ENCODE results near the gene SLC23A2. TPM values are rescaled to one million over a fixed set of nuclear protein-coding genes. Genes with fewer than 3 reads are reported as not detected.

SLC23A2 gene
- total RNA-seq, 4 donors from 2014 or later = 5.0 to 11.6 (median 7.9) TPM

- in situ Hi-C loops (cut with MboI; ENCODE audit: low pct_ligation_motif_present in 1 of 4, low pct_unique_long_range_greater_than_20kb in 1 of 4, low sequenced_read_pairs in 3 of 4) = no loop called here
- Histone ChIP-seq H3K27me3 (no peaks in the 10 kb centered on the region), H3K4me1 (peaks cover 0 to 39% (median 6%) of the 10 kb centered on the region in 4 donors), H3K9me3 (no peaks in the 10 kb centered on the region), H3K4me3 (no peak overlapping the region), H3K36me3 (no peaks in the 10 kb centered on the region), H3K27ac (peak overlapping the region; percentile 75 to 85 (median 82))
- intact Hi-C loops (cut with DNase I; ENCODE audit: low total_unique reads) = no loop called here
- DNase-seq = no peak
- TF ChIP-seq EP300 (IDR thresholded peaks at IDR 0.05; ENCODE audit: low read depth) = no peak
- no peak for TF ChIP-seq POLR2AphosphoS5 (IDR thresholded peaks at IDR 0.05)
- TF ChIP-seq CTCF (IDR thresholded peaks at IDR 0.05) = no peak
- no peak for TF ChIP-seq POLR2A (IDR thresholded peaks at IDR 0.05)
- 86 to 87% methylated on average over 2 to 4 of the region's 4 CpGs for WGBS, 2 donors (ENCODE audit: low coverage in 1 of 2)
Measured at GRCh38 chr20:4811257-4811656, 190.1 kb downstream of the SLC23A2 start.

GRCh38 chr20:4810426-4811019 lies 190.8 kb downstream of the SLC23A2 start:
- Histone ChIP-seq H3K4me1 (peaks cover 0 to 39% (median 6%) of the 10 kb centered on the region in 4 donors), H3K27me3 (no peaks in the 10 kb centered on the region), H3K4me3 (no peak overlapping the region), H3K9me3 (no peaks in the 10 kb centered on the region), H3K36me3 (no peaks in the 10 kb centered on the region), H3K27ac (peak overlapping the region; percentile 18 to 85 (median 82))
- in situ Hi-C loops (cut with MboI; ENCODE audit: low pct_ligation_motif_present in 1 of 4, low pct_unique_long_range_greater_than_20kb in 1 of 4, low sequenced_read_pairs in 3 of 4) = no loop called here
- 83% methylated on average over 8 of the region's 8 CpGs; no CpG with 5 or more reads in 1 of the 2 donors for WGBS, 2 donors (ENCODE audit: low coverage in 1 of 2)
- intact Hi-C loops (cut with DNase I; ENCODE audit: low total_unique reads) = no loop called here
- no peak for DNase-seq
- no peak for TF ChIP-seq POLR2AphosphoS5 (IDR thresholded peaks at IDR 0.05)
- no peak for TF ChIP-seq CTCF (IDR thresholded peaks at IDR 0.05)
- TF ChIP-seq POLR2A (IDR thresholded peaks at IDR 0.05) = no peak
- no peak for TF ChIP-seq EP300 (IDR thresholded peaks at IDR 0.05; ENCODE audit: low read depth)

- Histone ChIP-seq H3K27ac (peak overlapping the region in 2 of 4 donors; percentile 18 to 83), H3K36me3 (no peaks in the 10 kb centered on the region), H3K27me3 (no peaks in the 10 kb centered on the region), H3K9me3 (no peaks in the 10 kb centered on the region), H3K4me1 (peaks cover 0 to 39% (median 6%) of the 10 kb centered on the region in 4 donors), H3K4me3 (no peak overlapping the region)
- no peak for TF ChIP-seq POLR2A (IDR thresholded peaks at IDR 0.05)
- no peak for TF ChIP-seq POLR2AphosphoS5 (IDR thresholded peaks at IDR 0.05)
- TF ChIP-seq CTCF (IDR thresholded peaks at IDR 0.05) = no peak
- no peak for TF ChIP-seq EP300 (IDR thresholded peaks at IDR 0.05; ENCODE audit: low read depth)
- WGBS, 2 donors (ENCODE audit: low coverage in 1 of 2) = 35% methylated on average over 8 of the region's 8 CpGs; no CpG with 5 or more reads in 1 of the 2 donors
- intact Hi-C loops (cut with DNase I; ENCODE audit: low total_unique reads) (no loop called here), in situ Hi-C loops (cut with MboI; ENCODE audit: low pct_ligation_motif_present in 1 of 4, low pct_unique_long_range_greater_than_20kb in 1 of 4, low sequenced_read_pairs in 3 of 4) (no loop called here)
- DNase-seq = peak; percentile 23
Measured at GRCh38 chr20:4809707-4810106, 191.6 kb downstream of the SLC23A2 start.

- no peak overlapping the region for H3K4me3 ChIP-seq
- H3K27ac ChIP-seq = no peak overlapping the region
- H3K4me1 ChIP-seq = peaks cover 0 to 37% (median 3%) of the 10 kb centered on the region in 4 donors
- no peak for DNase-seq
- in situ Hi-C loops (cut with MboI; ENCODE audit: low pct_ligation_motif_present in 1 of 4, low pct_unique_long_range_greater_than_20kb in 1 of 4, low sequenced_read_pairs in 3 of 4) = no loop called here
- no peaks in the 10 kb centered on the region for H3K9me3 ChIP-seq
- TF ChIP-seq EP300 (IDR thresholded peaks at IDR 0.05; ENCODE audit: low read depth) (no peak), POLR2AphosphoS5 (IDR thresholded peaks at IDR 0.05) (no peak), POLR2A (IDR thresholded peaks at IDR 0.05) (no peak), CTCF (IDR thresholded peaks at IDR 0.05) (no peak)
- intact Hi-C loops (cut with DNase I; ENCODE audit: low total_unique reads) = no loop called here
- no peaks in the 10 kb centered on the region for H3K36me3 ChIP-seq
- H3K27me3 ChIP-seq = no peaks in the 10 kb centered on the region
- 73% methylated on average over 1 of the region's 1 CpG; no CpG with 5 or more reads in 1 of the 2 donors for WGBS, 2 donors (ENCODE audit: low coverage in 1 of 2)
Measured at GRCh38 chr20:4808872-4809271, 192.4 kb downstream of the SLC23A2 start.
